Renal cortical epithelial cell (primary cell): ENCODE measurements around the gene C11orf65. TPM values are rescaled to one million over a fixed set of nuclear protein-coding genes. Genes with fewer than 3 reads are reported as not detected.
A peak's percentile ranks its signal among the peaks of the same experiment; 100 is the strongest.

ENCODE experiments used
- DNase-seq: peaks from one replicate; pipeline ENCODE4 v3.0.0-alpha.2; 2011; ENCODE audit warnings: low read depth
- total RNA-seq: library from RNA; depleted of rRNA; stranded (reverse); fragments of >200 nt; gene quantifications from 2 replicates; pipeline ENCODE4 v1.2.3, GENCODE V29; 2014

The C11orf65 gene
- total RNA-seq, 1 donor from 2014 or later: 1.7 TPM

- DNase-seq: no peak
Measured at GRCh38 chr11:108370990-108371389, 96.3 kb downstream of the C11orf65 start.

GRCh38 chr11:108370315-108370714, 97.0 kb downstream of the C11orf65 start:
- DNase-seq: no peak

DNA sequence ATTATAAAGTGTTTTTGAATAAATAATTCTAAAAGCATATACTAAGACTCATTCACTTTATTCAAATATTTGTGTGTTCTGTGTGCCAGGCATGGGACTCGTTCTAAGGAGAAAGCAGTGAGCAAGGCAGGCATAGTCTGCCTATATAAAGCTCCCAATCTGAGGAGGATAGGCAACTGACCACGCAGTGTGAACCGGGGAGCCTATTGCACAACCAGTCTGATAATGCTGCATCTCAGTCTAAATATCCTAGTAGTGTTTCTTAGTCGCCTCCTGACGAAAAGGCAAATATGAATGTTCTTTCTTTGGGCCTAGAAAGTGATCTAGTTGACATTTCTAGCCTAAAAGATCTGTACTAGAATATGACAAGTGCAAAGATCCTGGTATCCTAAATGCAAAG, 98.3 kb downstream of the C11orf65 start:
- no peak for DNase-seq

GRCh38 chr11:108368134-108368533, 99.2 kb downstream of the C11orf65 start:
- DNase-seq: no peak

DNA sequence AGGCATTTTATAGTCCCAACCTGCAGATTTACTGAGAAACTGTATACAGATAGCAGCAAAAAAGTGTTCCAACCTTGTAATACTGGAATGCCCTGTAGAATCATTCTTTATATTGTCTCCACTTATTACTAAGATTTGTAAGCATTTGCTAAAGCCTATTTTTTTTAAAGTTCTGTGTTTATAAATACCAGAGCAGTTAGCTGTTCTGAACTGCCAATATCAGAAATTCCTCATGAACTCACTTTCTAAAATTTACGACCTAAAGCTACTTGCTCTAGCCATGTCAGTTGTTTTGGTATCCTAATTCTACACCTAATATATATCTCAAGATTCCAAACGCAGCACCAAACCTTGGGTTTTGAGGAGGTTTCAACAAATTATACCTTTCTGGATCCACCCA, 103.2 kb downstream of the C11orf65 start:
- no peak for DNase-seq

DNA sequence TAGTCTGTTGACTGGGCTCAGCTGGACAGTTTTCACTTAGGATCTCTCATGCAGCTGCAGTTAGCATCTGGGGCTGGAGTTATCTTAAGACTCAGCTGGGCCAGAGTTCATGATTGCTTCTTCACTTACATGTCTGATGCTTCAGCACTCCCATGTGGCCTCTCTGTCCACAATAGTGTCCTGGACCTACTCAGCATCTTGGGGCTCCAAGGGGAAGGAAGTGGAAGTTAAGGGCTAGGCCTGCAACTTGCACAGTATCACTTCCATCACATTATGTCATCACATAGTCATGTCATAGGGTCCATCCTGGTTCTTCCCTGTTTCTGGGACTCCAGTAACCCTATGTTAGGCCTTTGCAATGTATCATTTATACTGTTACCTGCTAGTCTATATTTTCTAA, 115.9 kb downstream of the C11orf65 start:
- no peak for DNase-seq

GRCh38 chr11:108346451-108346850, 120.9 kb downstream of the C11orf65 start:
- DNase-seq: no peak

DNA sequence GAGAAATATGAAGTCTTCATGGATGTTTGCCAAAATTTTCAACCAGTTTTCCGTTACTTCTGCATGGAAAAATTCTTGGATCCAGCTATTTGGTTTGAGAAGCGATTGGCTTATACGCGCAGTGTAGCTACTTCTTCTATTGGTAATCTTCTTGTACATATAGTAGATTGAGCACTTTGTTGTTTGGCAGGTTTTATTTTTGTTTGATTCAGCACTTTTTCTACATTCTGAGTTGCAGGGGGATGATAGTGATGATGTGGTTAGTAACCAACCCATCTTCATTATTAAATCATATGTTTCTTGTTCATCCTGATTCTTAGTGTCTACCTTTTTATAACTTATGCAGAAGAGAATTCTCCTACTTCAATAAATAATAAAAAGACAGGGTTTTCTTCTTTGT, 121.6 kb downstream of the C11orf65 start:
- DNase-seq: no peak

DNA sequence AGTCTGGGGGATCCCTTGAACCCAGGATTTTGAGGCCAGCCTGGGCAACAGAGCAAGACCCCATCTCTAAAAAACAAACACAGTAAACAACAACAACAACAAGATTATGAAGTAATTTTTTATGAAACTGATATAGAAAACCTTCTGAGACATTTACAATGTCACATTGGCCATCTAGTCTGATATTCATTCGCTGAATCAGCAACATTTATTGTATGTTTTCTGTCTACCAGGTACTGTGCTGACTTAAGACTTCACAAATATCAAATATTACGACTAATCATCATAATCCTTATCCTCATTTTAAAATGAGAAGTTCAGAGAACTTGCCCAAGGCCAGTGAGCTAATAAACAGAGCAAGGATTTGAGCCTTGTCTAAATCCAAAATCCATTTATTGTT, 123.6 kb downstream of the C11orf65 start:
- no peak for DNase-seq

GRCh38 chr11:108341654-108342053, 125.7 kb downstream of the C11orf65 start:
- no peak for DNase-seq

DNA sequence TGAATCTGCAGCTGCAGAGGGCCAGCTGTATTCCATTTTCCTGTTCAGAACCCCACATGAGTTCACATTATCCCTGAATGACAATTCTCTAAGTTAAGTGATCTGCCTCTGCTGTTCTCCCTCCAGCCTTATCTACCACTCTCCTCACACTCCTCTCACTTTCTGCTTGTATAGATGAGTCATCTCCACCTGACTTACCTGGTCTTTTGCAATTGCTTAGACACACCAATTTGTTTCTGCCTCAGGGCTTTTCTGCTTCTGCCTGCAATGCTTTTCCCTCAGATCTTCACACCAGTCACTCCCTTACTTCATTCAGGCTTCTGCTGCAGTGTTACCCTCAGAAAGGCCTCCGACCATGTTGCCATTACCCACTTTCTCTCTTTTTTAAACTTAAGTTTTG, 126.4 kb downstream of the C11orf65 start:
- DNase-seq: peak; percentile 89

DNA sequence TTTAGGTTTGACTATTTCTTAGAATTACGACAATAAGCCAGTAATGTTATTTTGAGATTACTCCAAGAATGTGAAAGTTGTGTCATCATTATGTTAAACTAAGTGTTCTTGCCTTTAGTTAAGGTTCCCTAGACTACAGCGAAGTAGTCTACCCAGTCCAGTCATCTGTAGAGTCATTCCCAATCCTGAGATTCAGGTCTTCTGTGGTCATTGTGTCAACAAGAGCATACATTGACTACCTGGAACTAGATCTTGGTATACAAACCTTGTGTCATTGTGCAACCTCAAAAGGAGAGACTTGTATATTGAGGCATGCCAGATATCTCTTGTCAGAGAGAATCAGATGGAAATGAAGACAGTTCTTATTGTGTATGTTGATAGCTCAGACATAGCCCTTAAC, 128.6 kb downstream of the C11orf65 start:
- DNase-seq: no peak

DNA sequence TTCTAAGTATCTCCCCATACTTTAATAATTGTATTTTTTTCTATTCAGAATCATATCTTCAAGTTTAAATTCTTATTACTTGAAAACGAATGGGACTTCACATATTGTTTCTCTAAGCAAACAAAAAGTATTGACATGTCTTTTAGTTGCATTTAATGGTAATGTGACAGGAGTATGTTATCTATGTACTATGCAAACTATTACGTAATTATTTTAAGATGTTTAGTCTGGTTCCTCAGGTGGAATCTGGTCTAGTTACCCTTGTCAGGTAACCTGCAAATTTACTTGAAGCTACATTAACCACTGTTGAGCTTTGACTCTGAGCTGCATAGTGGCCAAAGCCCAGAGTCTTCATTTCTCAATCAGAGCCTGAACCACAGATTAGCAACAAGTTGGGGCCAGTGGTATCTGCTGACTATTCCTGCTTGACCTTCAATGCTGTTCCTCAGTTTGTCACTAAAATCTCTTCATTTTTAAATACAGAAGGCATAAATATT, 133.9 kb downstream of the C11orf65 start:
- DNase-seq: no peak

Other genes with a start within 250 kb of the C11orf65 start
- gene NPAT, start 244.9 kb downstream of the C11orf65 start, total RNA-seq: 14.4 and 18.8 TPM in 2 replicates
- gene ATM, start 244.5 kb downstream of the C11orf65 start, total RNA-seq: 49.7 and 107 TPM in 2 replicates
- gene POGLUT3, start 30.9 kb upstream of the C11orf65 start, total RNA-seq: 10.6 and 11.7 TPM in 2 replicates
- gene EXPH5, start 126.2 kb upstream of the C11orf65 start, total RNA-seq: 6.7 and 9.9 TPM in 2 replicates
- 13.2 and 29.4 TPM in 2 replicates for gene DDX10, start 197.5 kb upstream of the C11orf65 start, total RNA-seq